ENCODE data around the gene SYNM. TPM values are rescaled to one million over a fixed set of nuclear protein-coding genes. Genes with fewer than 3 reads are reported as not detected.
A peak's percentile ranks its signal among the peaks of the same experiment; 100 is the strongest.

The SYNM gene
- total and polyA plus RNA-seq, 2 of the 8 experiments (the other 6 are each of a cell fraction or from before 2014, with no cell fraction given), result 0.89 to 2.0 TPM

DNA sequence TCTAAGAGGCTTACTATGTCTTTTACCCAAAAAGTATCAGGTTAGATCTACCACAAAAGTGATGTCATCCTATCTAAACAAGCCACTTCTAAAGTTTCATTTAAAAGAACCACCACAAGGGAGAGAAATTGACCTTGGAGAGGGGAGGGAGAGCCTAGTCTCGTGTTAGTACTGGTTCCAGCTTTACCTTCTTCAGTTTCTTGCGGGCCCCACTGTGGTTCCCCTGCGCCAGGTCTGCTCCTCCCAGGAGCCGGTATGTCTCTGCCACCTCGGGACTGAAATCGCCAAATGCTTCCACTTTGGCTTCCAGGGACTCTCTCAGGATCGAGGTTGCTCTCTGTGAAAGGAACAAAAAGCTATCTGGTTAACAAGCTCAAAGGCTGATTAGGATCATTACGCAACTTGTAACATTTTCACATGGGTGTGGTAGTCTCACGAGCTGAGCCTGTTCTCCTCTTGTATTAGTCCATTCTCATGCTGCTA lies 51.1 kb downstream of the SYNM start:
- Histone ChIP-seq H4K91ac (replicated peaks; ENCODE audit: insufficient read length, low read length) (no peak overlapping the region), H3K79me2 (ENCODE audit: control insufficient read depth in 1 of 2, insufficient read depth in 2 of 2, low read length in 2 of 2) (no peaks in the 10 kb centered on the region), H3K4ac (replicated peaks; ENCODE audit: insufficient read length, low read depth, low read length) (no peak overlapping the region), H2BK120ac (replicated peaks; ENCODE audit: low read depth, low read length) (no peak overlapping the region), H3K36me3 (ENCODE audit: control insufficient read depth in 2 of 4, insufficient read depth in 4 of 4, low read length in 3 of 4) (peaks cover 0 to 4% (median 0%) of the 10 kb centered on the region in 4 experiments; a peak in 2 of 8 replicates), H3K4me1 (replicated peaks in 1 of 4; ENCODE audit: control insufficient read depth in 3 of 4, insufficient read depth in 4 of 4, low read length in 3 of 4) (peaks cover 0 to 4% (median 3%) of the 10 kb centered on the region in 4 experiments; a peak in 4 of 7 replicates), H2AK5ac (ENCODE audit: low read depth, low read length) (no peak overlapping the region), H3K27me3 (replicated peaks in 1 of 4; ENCODE audit: control insufficient read depth in 3 of 4, extremely low read depth in 1 of 4, insufficient read depth in 3 of 4, low read length in 3 of 4) (no peaks in the 10 kb centered on the region), H2BK20ac (ENCODE audit: low read length) (no peak overlapping the region), H3K14ac (ENCODE audit: insufficient read length) (no peak overlapping the region), H3K9ac (replicated peaks in 1 of 4; ENCODE audit: extremely low read depth in 1 of 4, low read depth in 3 of 4, low read length in 3 of 4) (no peak overlapping the region), H3K79me1 (ENCODE audit: low read depth, low read length) (no peaks in the 10 kb centered on the region), H3K4me3 (ENCODE audit: extremely low read depth in 1 of 4, insufficient read depth in 2 of 4, low read depth in 3 of 4, low read length in 4 of 4) (no peak overlapping the region), H2BK12ac (ENCODE audit: low read depth, low read length) (no peak overlapping the region), H2AFZ (ENCODE audit: low read length) (no peak overlapping the region), H2BK15ac (ENCODE audit: low read length) (no peak overlapping the region), H4K20me1 (replicated peaks in 1 of 2; ENCODE audit: control insufficient read depth in 1 of 2, insufficient read depth in 2 of 2, low read length in 2 of 2) (no peaks in the 10 kb centered on the region), H3K27ac (ENCODE audit: low read depth, low read length) (no peak overlapping the region), H3K56ac (replicated peaks; ENCODE audit: insufficient read length, low read depth, low read length) (no peak overlapping the region), H3K9me3 (ENCODE audit: insufficient read depth in 2 of 2, low read depth in 1 of 2, low read length in 1 of 2) (no peaks in the 10 kb centered on the region), H4K5ac (ENCODE audit: insufficient read length, low read depth, low read length) (no peak overlapping the region), H3K23me2 (ENCODE audit: low read depth, low read length) (no peaks in the 10 kb centered on the region), H3K23ac (ENCODE audit: insufficient read length) (no peak overlapping the region), H3K18ac (ENCODE audit: extremely low read depth, low read length) (no peak overlapping the region), H3K4me2 (ENCODE audit: insufficient read depth in 1 of 2, low read depth in 2 of 2, low read length in 2 of 2) (no peak overlapping the region), H4K8ac (ENCODE audit: extremely low read depth, insufficient read depth, low read length) (no peak overlapping the region), H2BK5ac (ENCODE audit: low read depth, low read length) (no peak overlapping the region)
- CTCF ChIA-PET (ENCODE audit: partially characterized antibody), result interaction anchor here (1.3 to 1.6 kb wide), 2 partner anchors 10 to 13 kb away, joined by 3 read pairs; no protein-coding TSS in a partner anchor
- no peak for DNase-seq (ENCODE audit: low read depth in 1 of 2, low spot score in 2 of 2)
- FAIRE-seq, result no peak
- POLR2A ChIA-PET (ENCODE audit: partially characterized antibody), result interaction anchor here (0.6 kb wide), 1 partner anchor 213 kb away, joined by 3 read pairs; no protein-coding TSS in a partner anchor
- TF ChIP-seq ZNF274 (IDR thresholded peaks at IDR 0.05; ENCODE audit: borderline replicate concordance, extremely low read depth, low read length) (no peak), PHF8 (conservative IDR thresholded peaks at IDR 0.05; ENCODE audit: low read depth, low read length) (no peak), CEBPB (IDR thresholded peaks at IDR 0.05; ENCODE audit: low read depth, low read length) (peak; percentile 79), CHD2 (IDR thresholded peaks at IDR 0.05; ENCODE audit: low read length) (no peak), RFX5 (IDR thresholded peaks at IDR 0.05; ENCODE audit: borderline replicate concordance, low read depth, low read length) (no peak), SIN3A (conservative IDR thresholded peaks at IDR 0.05 in 1 of 2, IDR thresholded peaks at IDR 0.05 in 1 of 2; ENCODE audit: low read depth in 1 of 2, low read length in 2 of 2) (no peak), HDAC2 (IDR thresholded peaks at IDR 0.05; ENCODE audit: borderline replicate concordance in 1 of 2, low read depth in 2 of 2, low read length in 2 of 2) (no peak)
- 96% methylated on average over 9 of the region's 9 CpGs; no CpG with 5 or more reads in 1 of the 2 experiments for WGBS, 2 experiments (ENCODE audit: extremely low coverage in 1 of 2, insufficient coverage in 1 of 2, insufficient read length in 1 of 2, insufficient replicate concordance in 2 of 2, low coverage in 1 of 2, low lambda C conversion rate in 2 of 2, missing lambda C conversion rate in 1 of 2)
